Activated naive CD8-positive, alpha-beta T cell treated with anti-CD3 and anti-CD28 coated beads for 36 hours (primary cell): ENCODE measurements around the gene ZNF24. TPM values are rescaled to one million over a fixed set of nuclear protein-coding genes. Genes with fewer than 3 reads are reported as not detected.

Source experiments
- DNase-seq: peaks from one replicate; pipeline ENCODE4 v3.0.0; 2021
- H3K27ac Mint-ChIP-seq: one replicate; pipeline ENCODE4 v1.8.0; 2022; ENCODE audit warnings: mild to moderate bottlenecking, moderate library complexity, mixed read lengths
- H3K27me3 Mint-ChIP-seq: one replicate; pipeline ENCODE4 v1.8.0; 2022; ENCODE audit warnings: mild to moderate bottlenecking, mixed read lengths
- H3K36me3 Mint-ChIP-seq: one replicate; pipeline ENCODE4 v1.8.0; 2021; ENCODE audit warnings: mild to moderate bottlenecking, mixed read lengths
- H3K4me1 Mint-ChIP-seq: one replicate; pipeline ENCODE4 v1.8.0; 2021; ENCODE audit warnings: mixed read lengths
- H3K4me3 Mint-ChIP-seq: one replicate; pipeline ENCODE4 v1.8.0; 2022; ENCODE audit warnings: mild to moderate bottlenecking, moderate library complexity, mixed read lengths
- H3K9me3 Mint-ChIP-seq: one replicate; pipeline ENCODE4 v1.8.0; 2022; ENCODE audit warnings: mixed read lengths
- total RNA-seq, 2 experiments: library from RNA; stranded (reverse); gene quantifications; one replicate each; pipeline ENCODE4 v1.2.3, GENCODE V29; 2021

ZNF24 gene
- 10 to 100 TPM; 48.8 to 49.2 TPM for total RNA-seq

GRCh38 chr18:35343936-35344735 is at the start of gene ZNF24:
TSS of gene ZNF24 (minus strand) at chr18:35344420. CDS start at chr18:35340650, 3,770 bp downstream.
- Mint-ChIP-seq H3K27ac (peak within 1 kb of the TSS; percentile 91), H3K27me3 (no peaks in the 10 kb centered on the region), H3K4me1 (peaks cover 37% of the 10 kb centered on the region), H3K4me3 (peak within 1 kb of the TSS; percentile 96), H3K36me3 (peaks cover 24% of the 10 kb centered on the region), H3K9me3 (no peaks in the 10 kb centered on the region)
- DNase-seq = peak; percentile 92

DNA sequence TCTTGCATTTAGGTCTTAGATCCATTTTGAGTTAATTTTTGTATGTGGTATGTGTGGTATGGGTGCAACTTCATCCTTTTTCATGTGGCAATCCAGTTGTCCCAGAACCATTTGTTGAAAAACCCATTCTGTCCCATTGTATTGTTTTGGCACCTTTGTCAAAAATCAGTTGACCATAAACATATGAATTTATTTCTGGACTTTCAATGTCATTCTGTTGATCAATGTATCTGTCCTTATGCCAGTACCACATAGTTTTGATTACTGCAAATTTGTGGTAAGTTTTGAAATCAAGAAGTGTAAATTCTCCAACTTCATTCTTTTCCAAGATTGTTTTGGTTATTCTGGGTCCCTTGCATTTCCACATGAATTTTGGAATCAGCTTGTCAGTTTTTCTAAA is 49.5 kb upstream of the ZNF24 start:
- Mint-ChIP-seq H3K36me3 (no peaks in the 10 kb centered on the region), H3K4me3 (no peak overlapping the region), H3K4me1 (no peaks in the 10 kb centered on the region), H3K27ac (no peak overlapping the region), H3K27me3 (peaks cover 19% of the 10 kb centered on the region), H3K9me3 (peaks cover 1% of the 10 kb centered on the region)
- no peak for DNase-seq

- no peaks in the 10 kb centered on the region for H3K36me3 Mint-ChIP-seq
- H3K27ac Mint-ChIP-seq = no peak overlapping the region
- peaks cover 1% of the 10 kb centered on the region for H3K9me3 Mint-ChIP-seq
- DNase-seq = no peak
- H3K4me3 Mint-ChIP-seq = no peak overlapping the region
- no peaks in the 10 kb centered on the region for H3K4me1 Mint-ChIP-seq
- peaks cover 24% of the 10 kb centered on the region for H3K27me3 Mint-ChIP-seq
Measured at GRCh38 chr18:35392375-35392774, 48.2 kb upstream of the ZNF24 start.

- H3K4me3 Mint-ChIP-seq = no peak overlapping the region
- H3K27ac Mint-ChIP-seq = no peak overlapping the region
- no peak for DNase-seq
- H3K9me3 Mint-ChIP-seq = peaks cover 1% of the 10 kb centered on the region
- H3K27me3 Mint-ChIP-seq = peaks cover 30% of the 10 kb centered on the region
- no peaks in the 10 kb centered on the region for H3K36me3 Mint-ChIP-seq
- H3K4me1 Mint-ChIP-seq = peaks cover 6% of the 10 kb centered on the region
Measured at GRCh38 chr18:35390951-35391700, 46.9 kb upstream of the ZNF24 start.

DNA sequence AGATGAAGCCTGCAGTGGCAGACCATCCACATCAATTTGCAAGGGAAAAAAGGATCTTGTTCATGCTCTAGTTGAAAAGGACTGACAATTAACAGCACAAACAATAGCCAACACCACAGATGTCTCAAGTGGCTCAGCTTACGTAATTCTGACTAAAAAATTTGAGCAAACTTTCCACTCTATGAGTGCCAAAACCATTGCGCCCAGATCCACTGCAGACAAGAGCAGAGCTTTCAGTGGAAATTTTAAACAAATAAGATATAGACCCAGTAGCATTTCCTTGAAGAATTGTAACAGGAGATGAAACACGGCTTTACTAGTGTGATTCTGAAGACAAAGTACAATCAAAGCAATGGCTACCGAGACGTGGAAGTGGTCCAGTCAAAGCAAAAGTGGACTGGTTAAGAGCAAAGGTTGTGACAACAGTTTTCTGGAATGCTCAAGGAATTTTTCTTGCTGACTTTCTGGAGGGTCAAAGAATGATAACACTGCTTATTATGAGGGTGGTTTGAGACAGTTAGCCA is 44.9 kb upstream of the ZNF24 start:
- no peak for DNase-seq
- Mint-ChIP-seq H3K27me3 (peaks cover 32% of the 10 kb centered on the region), H3K36me3 (no peaks in the 10 kb centered on the region), H3K9me3 (peaks cover 1% of the 10 kb centered on the region), H3K27ac (no peak overlapping the region), H3K4me3 (no peak overlapping the region), H3K4me1 (peaks cover 6% of the 10 kb centered on the region)

GRCh38 chr18:35387152-35387571 is 42.9 kb upstream of the ZNF24 start:
- H3K27ac Mint-ChIP-seq = no peak overlapping the region
- no peak for DNase-seq

GRCh38 chr18:35386600-35387100 is 42.4 kb upstream of the ZNF24 start:
- Mint-ChIP-seq H3K4me1 (peaks cover 6% of the 10 kb centered on the region), H3K36me3 (no peaks in the 10 kb centered on the region), H3K4me3 (no peak overlapping the region), H3K27ac (no peak overlapping the region), H3K27me3 (peaks cover 32% of the 10 kb centered on the region), H3K9me3 (no peaks in the 10 kb centered on the region)
- peak; percentile 42 for DNase-seq

More at GRCh38 chr18:35387152-35387571, 42.9 kb upstream of the ZNF24 start:
- Mint-ChIP-seq H3K4me3 (no peak overlapping the region), H3K27me3 (peaks cover 32% of the 10 kb centered on the region), H3K9me3 (no peaks in the 10 kb centered on the region), H3K36me3 (no peaks in the 10 kb centered on the region), H3K4me1 (peaks cover 6% of the 10 kb centered on the region)

DNA sequence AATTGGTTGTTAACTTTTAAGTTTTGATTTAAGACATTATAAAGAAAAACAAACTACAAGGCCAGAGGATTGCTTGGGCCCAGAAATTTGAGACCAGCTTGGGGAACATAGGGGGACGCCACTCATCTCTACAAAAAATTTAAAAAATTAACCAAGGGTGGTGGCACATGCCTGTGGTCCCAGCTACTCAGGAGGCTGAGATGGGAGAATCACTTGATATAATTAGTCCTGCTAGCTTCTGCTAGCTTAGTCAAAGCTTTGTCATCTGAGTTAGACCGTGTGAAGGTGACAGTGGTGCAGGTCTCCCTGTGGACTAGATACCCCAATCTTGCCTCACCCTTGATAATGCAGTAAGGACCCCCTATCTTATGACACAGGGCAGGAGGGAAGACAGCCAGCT is 38.9 kb upstream of the ZNF24 start:
- Mint-ChIP-seq H3K36me3 (no peaks in the 10 kb centered on the region), H3K27me3 (peaks cover 18% of the 10 kb centered on the region), H3K4me1 (peaks cover 6% of the 10 kb centered on the region), H3K4me3 (no peak overlapping the region), H3K9me3 (no peaks in the 10 kb centered on the region), H3K27ac (no peak overlapping the region)
- no peak for DNase-seq

- no peak overlapping the region for H3K4me3 Mint-ChIP-seq
- H3K36me3 Mint-ChIP-seq = no peaks in the 10 kb centered on the region
- peaks cover 4% of the 10 kb centered on the region for H3K27me3 Mint-ChIP-seq
- H3K4me1 Mint-ChIP-seq = peaks cover 1% of the 10 kb centered on the region
- no peak for DNase-seq
- H3K9me3 Mint-ChIP-seq = no peaks in the 10 kb centered on the region
- no peak overlapping the region for H3K27ac Mint-ChIP-seq
Measured at GRCh38 chr18:35379421-35379820, 35.2 kb upstream of the ZNF24 start.

GRCh38 chr18:35378574-35378896 is 34.3 kb upstream of the ZNF24 start:
- no peak overlapping the region for H3K4me3 Mint-ChIP-seq
- peaks cover 1% of the 10 kb centered on the region for H3K4me1 Mint-ChIP-seq
- H3K36me3 Mint-ChIP-seq = no peaks in the 10 kb centered on the region
- H3K9me3 Mint-ChIP-seq = no peaks in the 10 kb centered on the region
- no peak for DNase-seq
- no peak overlapping the region for H3K27ac Mint-ChIP-seq
- peaks cover 4% of the 10 kb centered on the region for H3K27me3 Mint-ChIP-seq

- Mint-ChIP-seq H3K27me3 (peaks cover 4% of the 10 kb centered on the region), H3K4me1 (peaks cover 1% of the 10 kb centered on the region), H3K4me3 (peak overlapping the region; percentile 69), H3K36me3 (no peaks in the 10 kb centered on the region), H3K27ac (no peak overlapping the region), H3K9me3 (no peaks in the 10 kb centered on the region)
- no peak for DNase-seq
Measured at GRCh38 chr18:35377875-35378573, 33.8 kb upstream of the ZNF24 start.

GRCh38 chr18:35376742-35377695 is 32.8 kb upstream of the ZNF24 start, which contains the start of gene ZNF396:
TSS of gene ZNF396 (minus strand) at chr18:35377337. CDS start at chr18:35374292, 3,045 bp downstream.
- peaks cover 3% of the 10 kb centered on the region for H3K4me1 Mint-ChIP-seq
- DNase-seq = peak; percentile 74
- H3K4me3 Mint-ChIP-seq = peak within 1 kb of the TSS; percentile 78
- H3K27ac Mint-ChIP-seq = peak within 1 kb of the TSS; percentile 64
- H3K36me3 Mint-ChIP-seq = no peaks in the 10 kb centered on the region
- peaks cover 4% of the 10 kb centered on the region for H3K27me3 Mint-ChIP-seq
- no peaks in the 10 kb centered on the region for H3K9me3 Mint-ChIP-seq

DNA sequence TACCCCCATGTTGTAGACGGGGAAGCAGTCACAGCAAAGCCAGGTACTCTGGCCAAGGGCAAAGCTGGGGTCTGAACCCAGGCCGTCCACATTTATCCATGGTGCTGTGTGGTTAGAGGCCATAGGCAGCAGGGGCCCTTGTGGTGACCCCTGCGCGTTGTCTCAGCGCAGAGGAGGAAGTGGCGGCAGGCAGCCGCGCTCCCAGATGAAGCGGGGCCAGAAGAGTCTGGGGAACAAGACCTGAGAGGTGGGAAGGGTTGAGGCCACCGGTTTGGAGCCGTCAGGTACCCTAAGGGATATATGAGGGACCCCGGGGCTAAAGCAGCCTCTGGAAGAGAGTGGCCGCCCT is 32.1 kb upstream of the ZNF24 start:
- peak; percentile 20 for DNase-seq
- no peaks in the 10 kb centered on the region for H3K9me3 Mint-ChIP-seq
- peaks cover 9% of the 10 kb centered on the region for H3K4me1 Mint-ChIP-seq
- peaks cover 4% of the 10 kb centered on the region for H3K27me3 Mint-ChIP-seq
- peak overlapping the region; percentile 78 for H3K4me3 Mint-ChIP-seq
- no peaks in the 10 kb centered on the region for H3K36me3 Mint-ChIP-seq
- H3K27ac Mint-ChIP-seq = peak overlapping the region; percentile 64

GRCh38 chr18:35374708-35375107 is 30.5 kb upstream of the ZNF24 start:
- H3K4me3 Mint-ChIP-seq = no peak overlapping the region
- peaks cover 9% of the 10 kb centered on the region for H3K4me1 Mint-ChIP-seq
- DNase-seq = no peak
- H3K36me3 Mint-ChIP-seq = no peaks in the 10 kb centered on the region
- H3K27ac Mint-ChIP-seq = no peak overlapping the region
- no peaks in the 10 kb centered on the region for H3K9me3 Mint-ChIP-seq
- peaks cover 4% of the 10 kb centered on the region for H3K27me3 Mint-ChIP-seq
